Measurements from ENCODE around the gene BAD.

Gene BAD

DNA sequence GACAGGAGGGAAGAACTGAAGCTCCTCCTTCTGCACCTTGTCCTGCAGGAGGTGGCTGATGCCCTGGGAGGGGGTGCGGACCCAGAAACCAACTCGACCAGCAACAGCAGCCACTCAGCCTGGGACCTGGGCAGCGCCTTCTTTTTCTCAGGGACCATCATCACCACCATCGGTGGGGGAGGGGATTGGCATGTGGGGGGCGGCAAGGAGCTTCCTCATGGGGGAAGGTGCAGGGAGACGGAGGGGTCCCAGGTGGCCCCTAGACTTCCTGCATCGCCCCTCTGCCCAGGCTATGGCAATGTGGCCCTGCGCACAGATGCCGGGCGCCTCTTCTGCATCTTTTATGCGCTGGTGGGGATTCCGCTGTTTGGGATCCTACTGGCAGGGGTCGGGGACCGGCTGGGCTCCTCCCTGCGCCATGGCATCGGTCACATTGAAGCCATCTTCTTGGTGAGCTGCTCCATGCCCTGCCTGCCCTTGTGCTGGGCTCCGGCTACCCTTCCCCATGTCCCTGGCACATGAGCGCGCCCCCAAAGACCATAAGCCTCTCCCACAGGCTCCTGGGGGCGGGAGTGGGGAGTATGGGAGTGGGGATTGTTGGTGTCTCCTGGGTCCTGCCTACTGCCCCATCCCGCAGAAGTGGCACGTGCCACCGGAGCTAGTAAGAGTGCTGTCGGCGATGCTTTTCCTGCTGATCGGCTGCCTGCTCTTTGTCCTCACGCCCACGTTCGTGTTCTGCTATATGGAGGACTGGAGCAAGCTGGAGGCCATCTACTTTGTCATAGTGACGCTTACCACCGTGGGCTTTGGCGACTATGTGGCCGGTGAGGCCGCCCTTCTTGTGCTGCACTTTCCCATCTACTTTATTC, 12.6 kb upstream of the BAD start:
- H3K4me3 ChIP-seq (ENCODE audit: low read length): no peak overlapping the region
- TF ChIP-seq ZNF274 (IDR thresholded peaks at IDR 0.05; ENCODE audit: low read depth, low read length): no peak

DNA sequence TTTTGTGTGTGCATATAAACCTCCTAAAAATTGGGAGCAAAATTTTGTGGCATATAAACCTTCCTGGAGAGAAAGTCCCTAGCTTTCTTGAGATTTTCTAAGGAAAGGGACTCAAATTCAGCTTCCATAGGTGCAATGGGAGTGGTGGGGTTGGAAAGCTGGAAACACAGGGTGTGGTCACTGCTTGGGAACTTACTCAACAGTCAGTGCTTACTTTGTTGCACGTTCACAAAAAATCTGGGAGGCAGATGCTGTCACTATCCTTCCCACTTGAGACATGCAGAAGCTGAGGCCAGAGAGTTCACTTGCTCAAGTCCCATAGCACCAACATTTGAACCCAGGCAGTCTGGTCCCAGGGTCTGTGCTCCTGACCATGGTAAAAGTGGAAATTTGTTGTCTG, 11.8 kb upstream of the BAD start:
- no peak overlapping the region for H3K4me3 ChIP-seq (ENCODE audit: low read length)

DNA sequence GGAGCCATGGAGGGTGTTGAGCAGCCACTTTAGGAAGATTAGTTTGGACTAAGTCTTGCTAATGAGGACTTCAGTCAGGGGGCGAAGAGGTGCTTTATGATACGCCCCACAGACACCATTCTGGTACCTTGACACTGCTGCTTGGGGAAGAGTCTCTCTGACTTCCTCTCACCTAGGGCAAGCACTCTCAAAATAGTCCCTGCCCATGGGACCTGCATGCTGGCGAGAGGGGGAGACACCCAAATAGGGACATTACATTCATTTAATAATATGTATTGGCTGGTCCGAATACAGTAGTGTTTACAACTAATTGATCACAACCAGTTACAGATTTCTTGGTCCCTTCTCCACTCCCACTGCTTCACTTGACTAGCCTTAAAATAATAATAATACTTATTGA, 11.3 kb upstream of the BAD start:
- no peak for TF ChIP-seq ZNF274 (IDR thresholded peaks at IDR 0.05; ENCODE audit: low read depth, low read length)
- no peak overlapping the region for H3K4me3 ChIP-seq (ENCODE audit: low read length)

More for the DNA sequence above, 11.8 kb upstream of the BAD start:
- no peak for TF ChIP-seq ZNF274 (IDR thresholded peaks at IDR 0.05; ENCODE audit: low read depth, low read length)

DNA sequence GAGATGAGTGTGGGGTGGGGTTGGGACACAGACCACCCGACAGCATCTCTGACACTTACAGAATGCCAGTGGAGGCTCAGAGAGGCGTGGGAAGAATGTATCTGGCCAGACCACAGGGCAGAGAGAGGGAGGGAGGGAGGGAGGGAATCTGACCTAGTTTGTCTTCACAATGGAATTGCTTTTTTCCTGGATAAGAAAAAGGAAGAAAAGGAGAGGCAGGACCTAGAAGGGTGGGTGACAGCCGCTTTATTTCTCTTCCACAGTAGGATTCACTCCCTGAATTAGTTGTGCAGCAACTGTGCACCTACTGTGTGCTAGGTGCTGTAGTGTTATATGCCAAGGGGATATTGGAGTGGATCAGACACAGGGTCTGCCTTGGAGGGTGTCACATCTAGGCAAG, 10.3 kb upstream of the BAD start:
- no peak for TF ChIP-seq ZNF274 (IDR thresholded peaks at IDR 0.05; ENCODE audit: low read depth, low read length)
- H3K4me3 ChIP-seq (ENCODE audit: low read length): no peak overlapping the region

DNA sequence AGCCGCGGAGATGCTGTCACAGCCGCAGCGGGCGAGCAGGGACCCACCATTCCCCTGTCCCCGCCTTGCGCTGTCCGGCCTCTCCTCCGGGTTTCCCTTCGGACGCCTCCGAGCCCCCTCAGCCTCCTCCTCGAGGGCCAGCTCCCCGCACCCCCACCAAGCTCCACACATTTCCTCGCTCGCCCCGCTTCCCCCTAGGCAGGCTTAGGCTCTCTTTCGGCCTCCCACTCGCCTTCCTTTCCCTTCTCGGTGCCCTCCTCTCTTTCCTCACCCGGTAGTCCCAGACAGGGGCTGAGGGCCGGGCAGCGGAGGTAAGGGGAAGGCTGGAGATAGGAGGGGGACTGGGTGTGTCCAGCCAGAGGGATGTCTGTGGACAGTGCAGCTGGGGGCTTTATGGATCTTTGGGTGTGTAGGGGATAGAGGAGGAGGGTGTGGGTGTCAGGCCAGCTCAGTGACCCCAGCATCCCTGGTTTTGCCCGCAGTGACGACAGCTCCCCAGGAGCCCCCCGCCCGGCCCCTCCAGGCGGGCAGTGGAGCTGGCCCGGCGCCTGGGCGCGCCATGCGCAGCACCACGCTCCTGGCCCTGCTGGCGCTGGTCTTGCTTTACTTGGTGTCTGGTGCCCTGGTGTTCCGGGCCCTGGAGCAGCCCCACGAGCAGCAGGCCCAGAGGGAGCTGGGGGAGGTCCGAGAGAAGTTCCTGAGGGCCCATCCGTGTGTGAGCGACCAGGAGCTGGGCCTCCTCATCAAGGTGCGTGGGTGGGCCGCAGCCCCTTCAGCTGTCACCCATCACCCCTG, 8.2 kb upstream of the BAD start:
- H3K4me3 ChIP-seq (ENCODE audit: low read length): no peak overlapping the region
- no peak for TF ChIP-seq ZNF274 (IDR thresholded peaks at IDR 0.05; ENCODE audit: low read depth, low read length)

DNA sequence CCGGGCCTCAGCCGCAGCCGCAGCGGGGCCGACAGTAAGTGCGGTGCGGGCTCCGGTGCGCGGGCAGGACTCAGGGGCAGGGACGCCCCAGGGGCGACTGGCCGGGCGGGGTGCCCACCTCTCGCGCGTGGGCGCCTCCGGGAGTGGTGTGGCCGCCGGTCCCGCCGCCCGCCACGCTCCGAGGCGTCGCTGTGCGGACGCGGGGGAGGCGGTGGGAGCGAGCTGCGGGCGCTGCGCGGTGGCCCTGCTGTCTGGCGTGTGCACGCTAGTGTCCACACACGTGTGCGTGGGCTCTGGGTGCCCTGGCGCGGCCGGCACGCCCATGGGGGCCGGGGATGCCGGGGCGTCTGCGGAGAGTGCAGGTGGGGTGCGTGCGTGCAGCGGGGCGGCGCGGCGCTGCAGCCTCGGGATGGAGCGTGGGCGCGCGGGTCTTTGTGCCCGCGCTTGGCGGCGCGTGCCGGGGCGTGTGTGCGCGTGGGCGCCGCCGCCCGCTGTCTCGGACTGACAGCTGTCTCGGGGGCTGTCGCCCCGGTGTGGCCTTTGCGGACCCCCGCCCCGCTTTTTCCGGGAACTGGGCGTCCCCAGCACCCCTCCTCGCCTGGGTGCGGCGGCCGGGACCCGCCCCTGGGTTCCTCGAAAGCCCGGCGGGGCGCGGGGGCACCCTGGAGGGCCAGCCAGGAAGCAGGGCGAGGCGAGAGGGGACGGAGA, 7.4 kb upstream of the BAD start:
- TF ChIP-seq ZNF274 (IDR thresholded peaks at IDR 0.05; ENCODE audit: low read depth, low read length): no peak
- H3K4me3 ChIP-seq (ENCODE audit: low read length): no peak overlapping the region

DNA sequence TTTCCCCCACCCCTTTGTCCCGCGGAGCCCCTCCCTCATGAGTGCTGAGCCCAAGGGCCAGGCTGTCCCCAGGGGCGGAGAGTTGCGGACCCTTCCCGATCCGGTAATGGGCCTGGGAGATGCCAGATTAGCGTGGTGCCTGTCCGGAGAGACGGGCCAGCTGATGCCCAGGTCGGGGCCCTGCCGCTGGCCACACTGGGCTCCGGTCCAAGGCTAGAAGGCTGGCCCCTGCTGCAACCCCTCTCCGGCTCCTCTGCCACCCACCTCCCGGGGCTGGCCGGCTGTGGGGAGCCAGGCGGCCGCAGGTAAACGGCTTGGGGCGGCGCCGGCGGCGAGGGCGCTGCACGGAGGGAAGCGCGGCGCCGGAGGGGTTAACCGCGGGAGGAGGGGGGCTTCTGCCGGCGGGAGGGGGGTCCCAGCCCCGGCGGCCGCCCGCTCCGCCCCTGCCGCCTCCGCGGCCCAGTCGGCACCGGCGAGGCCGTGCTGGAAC, 6.8 kb upstream of the BAD start, which contains the start of gene KCNK4:
Gene KCNK4 (plus strand): TSS at position 41 of the 490 bp plus-strand sequence. CDS start 1,717 bp downstream, outside the sequence.
- no peak within 1 kb of the TSS for H3K4me3 ChIP-seq (ENCODE audit: low read length)
- no peak for TF ChIP-seq ZNF274 (IDR thresholded peaks at IDR 0.05; ENCODE audit: low read depth, low read length)

DNA sequence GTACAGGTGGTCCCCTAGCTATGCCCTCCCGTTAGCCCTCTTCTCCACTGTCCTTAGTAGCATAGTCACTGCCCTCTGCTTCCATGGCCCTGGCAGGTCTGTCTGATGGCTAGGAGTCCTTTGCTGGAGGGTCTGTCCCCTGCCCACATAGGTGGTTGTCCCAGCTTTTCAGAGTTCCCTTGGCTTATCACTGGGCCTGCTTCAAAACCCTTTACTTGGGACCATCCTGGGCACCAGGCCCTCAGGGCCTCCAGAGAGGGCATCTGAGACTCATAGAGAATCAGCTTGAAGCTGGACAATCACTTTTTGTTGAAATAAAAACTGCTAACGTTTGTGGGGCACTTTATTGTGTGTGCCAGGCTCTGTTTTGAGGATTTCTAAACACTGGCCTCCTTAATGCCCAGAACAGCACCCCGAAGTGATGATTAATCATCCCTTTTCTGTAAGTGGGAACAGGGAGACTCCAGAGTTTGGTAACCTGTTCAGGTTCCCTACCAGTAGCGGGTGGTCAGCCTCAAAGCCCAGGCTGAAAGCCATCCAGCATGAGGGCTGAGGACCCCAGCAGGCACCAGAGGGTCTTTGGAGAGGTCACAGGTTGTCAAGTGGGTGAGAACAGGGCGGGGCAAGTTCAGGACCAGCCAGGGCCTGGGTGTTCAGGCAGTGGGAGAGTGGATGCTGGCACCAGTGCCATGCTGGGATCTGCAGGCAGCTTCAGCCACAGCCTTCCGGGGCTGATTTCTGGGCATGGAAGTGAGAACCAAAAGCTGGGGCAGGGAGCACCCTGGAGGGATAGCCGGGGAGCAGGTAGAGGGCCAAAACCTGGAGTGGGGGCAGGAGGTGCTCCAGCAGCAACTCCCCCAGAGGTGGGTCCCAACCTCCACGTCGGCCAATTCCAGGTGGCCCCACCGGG, 6.1 kb upstream of the BAD start:
- TF ChIP-seq ZNF274 (IDR thresholded peaks at IDR 0.05; ENCODE audit: low read depth, low read length): no peak

DNA sequence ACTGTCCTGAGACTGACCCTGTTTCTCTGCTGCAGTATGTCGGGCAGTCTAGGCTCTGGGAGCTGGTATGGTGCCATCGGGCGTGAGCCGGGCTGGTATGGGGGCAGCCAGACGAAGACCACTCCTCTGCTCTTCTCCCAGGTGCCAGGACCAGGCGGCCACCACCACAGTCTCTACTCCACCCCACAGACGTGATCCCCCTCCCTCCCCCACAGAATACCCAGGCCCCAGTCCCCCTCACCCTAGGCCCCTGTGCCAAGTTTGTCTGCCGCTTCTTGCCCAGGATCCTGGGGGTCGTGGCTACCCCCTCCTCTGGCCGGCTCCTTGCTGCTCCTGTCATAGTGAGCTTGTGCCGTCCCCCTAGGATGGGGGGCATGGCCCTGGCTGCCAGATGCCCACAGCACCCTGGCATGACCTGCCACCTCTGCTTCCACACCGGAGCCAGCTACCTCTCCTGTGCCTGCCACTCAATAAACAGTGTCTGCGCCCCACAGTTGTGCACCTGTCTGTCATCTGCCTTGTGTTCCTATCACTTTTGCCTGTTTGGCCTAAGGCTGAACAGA, 4.6 kb upstream of the BAD start:
- TF ChIP-seq ZNF274 (IDR thresholded peaks at IDR 0.05; ENCODE audit: low read depth, low read length): no peak
- H3K4me3 ChIP-seq (ENCODE audit: low read length): no peak overlapping the region

More for the DNA sequence above, 6.1 kb upstream of the BAD start:
- no peak overlapping the region for H3K4me3 ChIP-seq (ENCODE audit: low read length)

DNA sequence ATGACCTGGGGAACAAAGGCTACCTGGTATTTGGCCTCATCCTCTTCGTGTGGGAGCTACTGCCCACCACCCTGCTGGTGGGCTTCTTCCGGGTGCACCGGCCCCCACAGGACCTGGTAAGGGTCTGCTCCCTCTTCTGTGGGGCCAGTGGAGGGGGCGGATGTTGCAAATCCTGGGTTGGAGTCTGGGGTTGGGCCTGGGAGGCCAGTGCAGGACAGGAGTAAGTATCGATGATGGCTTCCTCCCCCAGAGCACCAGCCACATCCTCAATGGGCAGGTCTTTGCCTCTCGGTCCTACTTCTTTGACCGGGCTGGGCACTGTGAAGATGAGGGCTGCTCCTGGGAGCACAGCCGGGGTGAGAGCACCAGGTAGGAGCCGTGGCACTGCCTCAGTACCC, 3.9 kb upstream of the BAD start:
- no peak for TF ChIP-seq ZNF274 (IDR thresholded peaks at IDR 0.05; ENCODE audit: low read depth, low read length)

DNA sequence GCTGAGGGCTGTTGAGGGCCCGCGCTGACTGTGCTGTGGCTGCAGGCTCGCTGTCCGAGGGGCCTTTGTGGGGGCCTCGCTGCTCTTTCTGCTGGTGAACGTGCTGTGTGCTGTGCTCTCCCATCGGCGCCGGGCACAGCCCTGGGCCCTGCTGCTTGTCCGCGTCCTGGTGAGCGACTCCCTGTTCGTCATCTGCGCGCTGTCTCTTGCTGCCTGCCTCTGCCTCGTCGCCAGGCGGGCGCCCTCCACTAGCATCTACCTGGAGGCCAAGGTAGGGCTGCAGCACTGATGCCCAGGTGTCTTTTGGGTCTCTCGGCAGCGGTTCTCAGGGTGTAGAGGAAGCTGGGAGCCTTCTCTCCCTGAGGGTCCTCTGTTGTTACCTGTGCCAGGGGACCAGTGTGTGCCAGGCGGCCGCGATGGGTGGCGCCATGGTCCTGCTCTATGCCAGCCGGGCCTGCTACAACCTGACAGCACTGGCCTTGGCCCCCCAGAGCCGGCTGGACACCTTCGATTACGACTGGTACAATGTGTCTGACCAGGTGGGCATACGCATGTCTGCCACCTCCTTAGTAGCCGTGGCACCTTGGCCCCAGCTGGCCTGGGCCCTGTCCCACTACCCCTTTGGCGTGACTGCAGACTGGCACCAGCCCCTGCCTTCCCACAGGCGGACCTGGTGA, 3.3 kb upstream of the BAD start:
- H3K4me3 ChIP-seq (ENCODE audit: low read length): no peak overlapping the region
- no peak for TF ChIP-seq ZNF274 (IDR thresholded peaks at IDR 0.05; ENCODE audit: low read depth, low read length)

More for the DNA sequence above, 3.9 kb upstream of the BAD start:
- H3K4me3 ChIP-seq (ENCODE audit: low read length): no peak overlapping the region

DNA sequence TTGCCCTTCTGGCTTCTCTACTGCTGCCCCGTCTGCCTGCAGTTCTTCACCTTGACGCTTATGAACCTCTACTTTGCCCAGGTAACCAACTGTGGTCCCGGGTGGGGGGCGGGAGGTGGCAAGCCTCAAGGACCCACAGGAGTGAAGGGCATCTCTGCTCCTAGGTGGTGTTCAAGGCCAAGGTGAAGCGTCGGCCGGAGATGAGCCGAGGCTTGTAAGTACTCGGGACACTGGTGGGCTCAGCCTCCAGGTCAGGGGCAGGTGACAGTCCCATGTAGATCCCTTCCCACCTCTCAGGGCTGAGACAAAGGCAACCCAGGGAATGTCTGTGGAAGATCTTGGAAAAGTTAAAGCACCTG, 2.3 kb upstream of the BAD start:
- no peak overlapping the region for H3K4me3 ChIP-seq (ENCODE audit: low read length)

More for the DNA sequence above, 2.3 kb upstream of the BAD start:
- no peak for TF ChIP-seq ZNF274 (IDR thresholded peaks at IDR 0.05; ENCODE audit: low read depth, low read length)
